B cell (primary cell): Measurements from ENCODE around the gene RETN. TPM values are rescaled to one million over a fixed set of nuclear protein-coding genes. Genes with fewer than 3 reads are reported as not detected.

Source experiments
- ATAC-seq: fragments of 200-7000 bp; cut with Tn5 transposase; one replicate; pipeline ENCODE4 v1.10.0; 2021; ENCODE audit warnings: low read depth, mild to moderate bottlenecking, moderate number of reproducible peaks, moderate library complexity
- CTCF ChIA-PET: fragments of 350-600 bp; sonication (Branson Sonifier 250); formaldehyde crosslinking; loops from one replicate; lab custom pipeline; 2021; ENCODE audit warnings: antibody characterized with exemption, inconsistent platforms; lab: Charles Lee
- POLR2A ChIA-PET: fragments of 350-600 bp; sonication (Branson Sonifier 250); formaldehyde crosslinking; loops from one replicate; lab custom pipeline; 2021; ENCODE audit warnings: antibody characterized with exemption; lab: Charles Lee
- DNase-seq: peaks from one replicate; pipeline ENCODE4 v3.0.0; 2013
- H2AFZ ChIP-seq: 2 replicates; pipeline ENCODE4 v1.6.1; 2012; ENCODE audit warnings: mild to moderate bottlenecking, low read depth, low read length; ENCODE audit not compliant: insufficient read depth, poor library complexity, severe bottlenecking
- H3K27ac ChIP-seq, 2 donors: 1 replicate in 1 of 2; 2 replicates in 1 of 2; pipeline ENCODE4 v1.5.1; 2012 to 2013; ENCODE audit warnings: low read length in 2 of 2, mild to moderate bottlenecking in 2 of 2, moderate library complexity in 1 of 2
- H3K27me3 ChIP-seq, 4 experiments: fragments of 200-600 bp in 1 of 4; sonication (generic) in 1 of 4; replicated peaks in 1 of 4; 1 replicate in 2 of 4; 2 replicates in 2 of 4; pipeline versions ENCODE4 v1.6.1 to v1.7.0; 2013 to 2016; ENCODE audit warnings: low read length in 3 of 4, mild to moderate bottlenecking in 2 of 4, mixed read lengths in 1 of 4, moderate library complexity in 1 of 4; ENCODE audit not compliant: insufficient read depth in 4 of 4, control insufficient read depth in 3 of 4; ENCODE audit errors: control extremely low read depth in 1 of 4
- H3K36me3 ChIP-seq, 2 experiments: replicated peaks in 1 of 2; 1 replicate in 1 of 2; 2 replicates in 1 of 2; pipeline versions ENCODE4 v1.6.1 to v1.7.1; 2013; ENCODE audit warnings: low read length in 1 of 2; ENCODE audit not compliant: insufficient read depth in 2 of 2, control insufficient read depth in 1 of 2; ENCODE audit errors: control extremely low read depth in 1 of 2, extremely low read depth in 1 of 2
- H3K4me1 ChIP-seq, 2 donors: fragments of 200-600 bp in 1 of 2; sonication (generic) in 1 of 2; 1 replicate in 1 of 2; 2 replicates in 1 of 2; pipeline versions ENCODE4 v1.5.1 to v1.6.1; 2013 to 2017; ENCODE audit warnings: low read length in 2 of 2; ENCODE audit not compliant: control insufficient read depth in 2 of 2, insufficient read depth in 2 of 2
- H3K4me2 ChIP-seq: replicated peaks from 2 replicates; pipeline ENCODE3; 2012; ENCODE audit warnings: mild to moderate bottlenecking, low read depth, low read length; ENCODE audit not compliant: poor library complexity, severe bottlenecking
- H3K4me3 ChIP-seq, 5 experiments: fragments of 200-600 bp in 1 of 5; sonication (generic) in 1 of 5; 1 replicate in 3 of 5; 2 replicates in 2 of 5; pipeline versions ENCODE4 v1.5.1 to v1.7.0; 2011 to 2016; ENCODE audit warnings: low read length in 4 of 5, mild to moderate bottlenecking in 4 of 5, low read depth in 2 of 5, control low read depth in 1 of 5, moderate library complexity in 1 of 5; ENCODE audit not compliant: insufficient read depth in 1 of 5; ENCODE audit errors: control extremely low read depth in 1 of 5, extremely low read depth in 1 of 5
- H3K79me2 ChIP-seq: fragments of 200-600 bp; sonication (generic); one replicate; pipeline ENCODE4 v1.6.0; 2016; ENCODE audit warnings: low read length; ENCODE audit not compliant: control insufficient read depth, insufficient read depth
- H3K9ac ChIP-seq: fragments of 200-600 bp; sonication (generic); 2 replicates; pipeline ENCODE4 v1.6.1; 2017; ENCODE audit warnings: mild to moderate bottlenecking, low read length, moderate library complexity
- H3K9me3 ChIP-seq, 3 donors: one replicate each; pipeline versions ENCODE4 v1.6.1 to v1.7.1; 2013; ENCODE audit warnings: low read length in 2 of 3; ENCODE audit not compliant: control insufficient read depth in 2 of 3, insufficient read depth in 1 of 3; ENCODE audit errors: control extremely low read depth in 1 of 3
- H4K20me1 ChIP-seq: 2 replicates; pipeline ENCODE4 v1.6.0; 2012; ENCODE audit warnings: mild to moderate bottlenecking, low read length; ENCODE audit not compliant: insufficient read depth, control insufficient read depth, poor library complexity, severe bottlenecking
- H3K27ac Mint-ChIP-seq: one replicate; pipeline ENCODE4 v1.8.0; 2021; ENCODE audit warnings: mixed read lengths
- H3K27me3 Mint-ChIP-seq: one replicate; pipeline ENCODE4 v1.8.0; 2021; ENCODE audit warnings: mixed read lengths
- H3K4me1 Mint-ChIP-seq: one replicate; pipeline ENCODE4 v1.8.0; 2021; ENCODE audit warnings: mixed read lengths
- H3K4me3 Mint-ChIP-seq: one replicate; pipeline ENCODE4 v1.8.0; 2021; ENCODE audit warnings: mixed read lengths
- H3K9me3 Mint-ChIP-seq: one replicate; pipeline ENCODE4 v1.8.0; 2022; ENCODE audit warnings: mixed read lengths; ENCODE audit not compliant: insufficient read depth
- EZH2 ChIP-seq: IDR thresholded peaks from 2 replicates; pipeline ENCODE4 v1.6.1; 2012; ENCODE audit warnings: borderline replicate concordance, low read depth, mild to moderate bottlenecking, moderate library complexity, low read length; ENCODE audit not compliant: insufficient read depth, poor library complexity, severe bottlenecking
- WGBS: methylation state at CpG from one replicate; pipeline ENCODE4 v1.1.5; 2013; ENCODE audit warnings: missing lambda C conversion rate; ENCODE audit not compliant: insufficient coverage; 5-methylcytosine and 5-hydroxymethylcytosine counted together
- intact Hi-C: fragments of 100-400 bp; cut with micrococcal nuclease; formaldehyde crosslinking; loops from one replicate; pipeline ENCODE4 v1.10.0; 2022
- polyA plus RNA-seq: library from polyadenylated mRNA; depleted of rRNA; stranded (reverse); fragments of >200 nt; gene quantifications from 2 replicates; pipeline ENCODE4 v1.2.3, GENCODE V29; 2012
- total RNA-seq, 2 donors: library from RNA; stranded (reverse); fragments of 120-200 nt in 1 of 2; gene quantifications; 1 replicate in 1 of 2; 2 replicates in 1 of 2; pipeline versions ENCODE4 v1.2.3 to v1.2.4, GENCODE V29; 2013 to 2022
- TF ChIP-seq, protein P1 (sequence below): fragments of 200-600 bp; IDR thresholded peaks from one replicate; pipeline ENCODE4 v1.8.0; 2022; ENCODE audit warnings: antibody characterized with exemption, mild to moderate bottlenecking

The RETN gene
- total and polyA plus RNA-seq, 2 donors (not counting 1 experiment from before 2014, with no cell fraction given): not detected

DNA sequence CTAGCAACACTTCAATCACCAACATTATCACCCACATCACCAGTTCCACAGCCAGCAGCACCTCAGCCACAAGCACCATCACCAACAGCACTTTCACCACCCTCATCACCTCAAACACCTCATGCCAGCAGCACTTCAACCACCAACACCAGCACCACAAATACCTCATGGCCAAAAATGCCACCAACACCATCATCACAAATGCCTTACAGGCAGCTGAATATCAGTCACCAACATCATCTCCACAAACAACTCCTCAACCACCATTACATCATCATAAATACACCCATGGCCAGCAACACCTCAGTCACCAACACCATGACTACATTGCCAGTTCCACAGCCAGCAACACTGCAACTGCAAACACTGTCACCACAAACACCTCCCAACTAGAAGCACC is 22.6 kb downstream of the RETN start:
- peak overlapping the region; percentile 23 for H3K4me2 ChIP-seq
- H3K36me3 ChIP-seq: peaks cover 0 to 59% of the 10 kb centered on the region in 2 experiments
- peaks cover 56 to 58% of the 10 kb centered on the region in 2 donors for H3K4me1 ChIP-seq
- H3K9me3 ChIP-seq: no peaks in the 10 kb centered on the region
- TF ChIP-seq EZH2: no peak
- TF ChIP-seq, protein P1, sequence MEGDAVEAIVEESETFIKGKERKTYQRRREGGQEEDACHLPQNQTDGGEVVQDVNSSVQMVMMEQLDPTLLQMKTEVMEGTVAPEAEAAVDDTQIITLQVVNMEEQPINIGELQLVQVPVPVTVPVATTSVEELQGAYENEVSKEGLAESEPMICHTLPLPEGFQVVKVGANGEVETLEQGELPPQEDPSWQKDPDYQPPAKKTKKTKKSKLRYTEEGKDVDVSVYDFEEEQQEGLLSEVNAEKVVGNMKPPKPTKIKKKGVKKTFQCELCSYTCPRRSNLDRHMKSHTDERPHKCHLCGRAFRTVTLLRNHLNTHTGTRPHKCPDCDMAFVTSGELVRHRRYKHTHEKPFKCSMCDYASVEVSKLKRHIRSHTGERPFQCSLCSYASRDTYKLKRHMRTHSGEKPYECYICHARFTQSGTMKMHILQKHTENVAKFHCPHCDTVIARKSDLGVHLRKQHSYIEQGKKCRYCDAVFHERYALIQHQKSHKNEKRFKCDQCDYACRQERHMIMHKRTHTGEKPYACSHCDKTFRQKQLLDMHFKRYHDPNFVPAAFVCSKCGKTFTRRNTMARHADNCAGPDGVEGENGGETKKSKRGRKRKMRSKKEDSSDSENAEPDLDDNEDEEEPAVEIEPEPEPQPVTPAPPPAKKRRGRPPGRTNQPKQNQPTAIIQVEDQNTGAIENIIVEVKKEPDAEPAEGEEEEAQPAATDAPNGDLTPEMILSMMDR: no peak
- ChIA-PET CTCF (interaction anchor here (0.6 to 3.8 kb wide), 3 partner anchors 11 to 108 kb away, joined by 3 to 14 read pairs (median 5); partner anchors contain the start of gene TRAPPC5), POLR2A (interaction anchor here (0.6 kb wide), 1 partner anchor 87 kb away, joined by 6 read pairs; no protein-coding TSS in a partner anchor)
- DNase-seq (peak; percentile 23), ATAC-seq (no peak)
- no peaks in the 10 kb centered on the region for H3K9me3 Mint-ChIP-seq
- no peak overlapping the region for H2AFZ ChIP-seq
- H3K4me3 Mint-ChIP-seq: no peak overlapping the region
- H3K79me2 ChIP-seq: peaks cover 59% of the 10 kb centered on the region
- intact Hi-C loops: no loop called here
- H4K20me1 ChIP-seq: peaks cover 39% of the 10 kb centered on the region
- no peak overlapping the region for H3K27ac Mint-ChIP-seq
- no peak overlapping the region for H3K9ac ChIP-seq
- peaks cover 26% of the 10 kb centered on the region for H3K4me1 Mint-ChIP-seq
- H3K27me3 ChIP-seq: no peaks in the 10 kb centered on the region
- peak overlapping the region in 1 of 2 donors; percentile 47 for H3K27ac ChIP-seq
- H3K4me3 ChIP-seq: no peak overlapping the region
- no peaks in the 10 kb centered on the region for H3K27me3 Mint-ChIP-seq

DNA sequence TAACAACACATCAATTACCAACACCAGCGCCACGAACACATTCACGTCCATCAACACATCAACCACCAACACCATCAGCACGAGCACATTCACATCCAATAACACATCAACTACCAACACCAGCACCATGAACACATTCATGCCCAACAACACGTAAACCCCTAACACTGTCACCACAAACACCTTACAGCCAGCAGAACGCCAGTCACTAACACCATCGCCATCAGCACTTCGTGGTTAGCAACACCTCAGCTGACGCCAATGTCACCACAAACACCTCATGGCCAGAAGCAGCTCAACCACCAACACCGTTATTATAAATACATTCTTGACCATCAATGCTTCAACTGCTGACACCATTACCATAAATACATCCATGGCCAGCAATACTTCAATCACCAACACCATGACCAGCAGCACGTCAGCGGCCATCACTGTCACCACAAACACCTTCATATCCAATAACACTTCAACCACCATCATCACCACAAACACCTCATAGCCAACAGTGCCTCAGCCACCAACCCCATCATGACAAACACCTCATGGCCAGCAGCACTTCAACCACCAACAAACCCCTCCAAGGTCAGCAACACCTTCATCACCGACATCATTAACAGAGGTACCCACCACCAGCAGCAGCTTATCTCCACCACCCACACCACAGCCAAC is 23.7 kb downstream of the RETN start:
- Histone ChIP-seq H3K4me3 (no peak overlapping the region), H3K9ac (peak overlapping the region; percentile 8), H3K79me2 (peaks cover 70% of the 10 kb centered on the region), H3K27ac (peak overlapping the region; percentile 43 to 59), H3K27me3 (no peaks in the 10 kb centered on the region), H2AFZ (no peak overlapping the region), H4K20me1 (peaks cover 39% of the 10 kb centered on the region), H3K4me2 (peak overlapping the region; percentile 42), H3K4me1 (peaks cover 66 to 69% of the 10 kb centered on the region in 2 donors), H3K36me3 (peaks cover 0 to 65% of the 10 kb centered on the region in 2 experiments), H3K9me3 (no peaks in the 10 kb centered on the region)
- CTCF ChIA-PET: interaction anchor here (1.0 to 3.8 kb wide), 3 partner anchors 12 to 107 kb away, joined by 3 to 14 read pairs (median 5); partner anchors contain the start of gene TRAPPC5
- intact Hi-C loops: no loop called here
- Mint-ChIP-seq H3K9me3 (no peaks in the 10 kb centered on the region), H3K27ac (no peak overlapping the region), H3K27me3 (no peaks in the 10 kb centered on the region), H3K4me1 (peaks cover 33% of the 10 kb centered on the region), H3K4me3 (no peak overlapping the region)
- WGBS: 83% methylated on average over 13 of the region's 13 CpGs
- no peak for DNase-seq
- no peak for ATAC-seq
- POLR2A ChIA-PET: no interaction called here
- TF ChIP-seq, protein P1: no peak
- TF ChIP-seq EZH2: no peak
